NCI-H526 (cell line): ENCODE measurements around the gene ANKRD13C.

Experiments
- DNase-seq, 2 experiments: peaks; one replicate each; lab custom pipeline; 2025; lab: John Stamatoyannopoulos, UW

Gene ANKRD13C

DNA sequence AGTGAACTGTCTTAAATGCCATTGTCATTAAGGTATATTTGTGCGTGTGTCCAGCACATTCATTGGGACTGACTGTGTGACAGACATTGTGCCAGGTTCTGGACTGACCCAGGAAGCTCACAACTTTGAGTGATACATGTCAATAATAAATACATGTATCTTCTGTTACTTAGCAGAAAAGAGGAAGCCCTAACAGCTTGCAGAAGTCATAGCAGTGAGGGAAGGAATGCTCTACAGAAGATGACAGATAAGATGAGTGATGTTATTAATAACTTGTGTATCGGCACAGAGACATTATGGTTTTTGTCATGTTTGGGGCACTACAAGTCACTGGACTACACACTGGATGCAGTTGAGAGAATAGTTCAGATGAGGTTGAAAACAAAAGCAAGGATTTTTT is 134.5 kb downstream of the ANKRD13C start:
- no peak for DNase-seq

DNA sequence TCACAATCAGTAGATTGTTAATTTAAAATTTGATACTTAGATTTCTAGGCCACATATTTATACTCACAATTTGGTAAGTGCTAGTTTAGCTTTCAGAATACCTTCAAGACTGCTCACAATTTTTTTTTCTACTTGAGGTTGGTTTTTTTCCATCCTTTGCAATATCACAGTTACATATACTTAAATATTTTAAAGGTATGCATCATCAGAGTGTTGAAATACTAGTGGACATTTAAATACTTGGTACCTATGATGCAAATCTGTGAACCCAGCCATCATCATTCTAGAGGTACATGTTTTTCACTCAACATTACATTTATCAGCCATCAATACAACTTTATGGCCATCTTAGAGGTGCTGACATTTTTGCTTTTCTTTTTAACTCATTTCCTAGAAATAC is 143.0 kb downstream of the ANKRD13C start:
- no peak for DNase-seq

GRCh38 chr1:70210820-70211219 is 143.7 kb downstream of the ANKRD13C start:
- DNase-seq, result no peak
